ENCODE results near the gene TMEM179.

DNA sequence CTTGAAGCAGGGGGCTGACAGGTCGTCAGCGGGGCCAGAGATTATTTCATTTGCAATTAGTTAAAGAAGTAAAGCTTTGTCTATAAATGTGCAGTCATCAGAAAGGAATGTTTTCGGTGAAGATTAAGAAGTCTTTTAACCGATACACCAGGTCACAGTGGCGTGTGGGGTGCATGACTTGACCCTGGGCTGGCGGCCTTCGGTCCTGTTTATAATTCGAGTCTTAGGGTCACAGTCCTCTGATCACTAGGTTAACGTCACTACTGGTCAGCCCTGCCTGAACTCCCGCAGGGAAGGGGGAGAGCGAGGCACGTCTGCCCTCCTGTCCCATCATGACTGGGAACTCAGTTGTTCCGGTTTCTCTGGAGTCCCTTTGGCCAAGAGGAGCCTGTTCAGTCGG lies 30.0 kb downstream of the TMEM179 start:
- TF ChIP-seq, protein P1, sequence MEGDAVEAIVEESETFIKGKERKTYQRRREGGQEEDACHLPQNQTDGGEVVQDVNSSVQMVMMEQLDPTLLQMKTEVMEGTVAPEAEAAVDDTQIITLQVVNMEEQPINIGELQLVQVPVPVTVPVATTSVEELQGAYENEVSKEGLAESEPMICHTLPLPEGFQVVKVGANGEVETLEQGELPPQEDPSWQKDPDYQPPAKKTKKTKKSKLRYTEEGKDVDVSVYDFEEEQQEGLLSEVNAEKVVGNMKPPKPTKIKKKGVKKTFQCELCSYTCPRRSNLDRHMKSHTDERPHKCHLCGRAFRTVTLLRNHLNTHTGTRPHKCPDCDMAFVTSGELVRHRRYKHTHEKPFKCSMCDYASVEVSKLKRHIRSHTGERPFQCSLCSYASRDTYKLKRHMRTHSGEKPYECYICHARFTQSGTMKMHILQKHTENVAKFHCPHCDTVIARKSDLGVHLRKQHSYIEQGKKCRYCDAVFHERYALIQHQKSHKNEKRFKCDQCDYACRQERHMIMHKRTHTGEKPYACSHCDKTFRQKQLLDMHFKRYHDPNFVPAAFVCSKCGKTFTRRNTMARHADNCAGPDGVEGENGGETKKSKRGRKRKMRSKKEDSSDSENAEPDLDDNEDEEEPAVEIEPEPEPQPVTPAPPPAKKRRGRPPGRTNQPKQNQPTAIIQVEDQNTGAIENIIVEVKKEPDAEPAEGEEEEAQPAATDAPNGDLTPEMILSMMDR (IDR thresholded peaks at IDR 0.05): no peak
- TF ChIP-seq POLR2A (IDR thresholded peaks at IDR 0.05): no peak
